ENCODE measurements around the gene TXNRD3.

GRCh38 chr3:126672340-126672739 lies 17.4 kb upstream of the TXNRD3 start:
- no peak for TF ChIP-seq CTCF (conservative IDR thresholded peaks at IDR 0.05; ENCODE audit: low read length)
- TF ChIP-seq EZH2phosphoT487 (IDR thresholded peaks at IDR 0.05; ENCODE audit: borderline replicate concordance): no peak
